Measurements from ENCODE around the gene PEX12.
"Not testable (repeated sequence)": the region's sequence is repeated elsewhere in the genome, so short reads cannot be mapped to it uniquely, and the experiment has no call there.

Gene PEX12

GRCh38 chr17:35578197-35578928 lies at the start of gene PEX12:
Gene PEX12 (minus strand): TSS chr17:35578571. CDS start chr17:35578021, 550 bp downstream.
- DNase-seq, result peak; percentile 90

- DNase-seq, result no peak
These were observed 49.0 kb upstream of the PEX12 start for GRCh38 chr17:35627417-35627816.

GRCh38 chr17:35621768-35622167 lies 43.4 kb upstream of the PEX12 start:
- no peak for DNase-seq

GRCh38 chr17:35618628-35619027 lies 40.3 kb upstream of the PEX12 start:
- DNase-seq, result no peak

GRCh38 chr17:35617505-35617904 lies 39.1 kb upstream of the PEX12 start:
- no peak for DNase-seq

- no peak for DNase-seq
These were observed 38.2 kb upstream of the PEX12 start for GRCh38 chr17:35616536-35616935.

- DNase-seq, result no peak
These were observed 36.4 kb upstream of the PEX12 start for GRCh38 chr17:35614810-35615209.

GRCh38 chr17:35612924-35613521 lies 34.7 kb upstream of the PEX12 start:
- DNase-seq, result peak; percentile 30

- DNase-seq, result not testable (repeated sequence)
These were observed 32.4 kb upstream of the PEX12 start for GRCh38 chr17:35610746-35611145.

GRCh38 chr17:35609831-35610230 lies 31.5 kb upstream of the PEX12 start:
- no peak for DNase-seq

- DNase-seq, result no peak
These were observed 29.0 kb upstream of the PEX12 start for GRCh38 chr17:35607239-35607847.

- DNase-seq, result no peak
These were observed 27.3 kb upstream of the PEX12 start for GRCh38 chr17:35605678-35606077.

GRCh38 chr17:35603674-35604073 lies 25.3 kb upstream of the PEX12 start:
- DNase-seq, result no peak

- no peak for DNase-seq
These were observed 19.2 kb upstream of the PEX12 start for GRCh38 chr17:35597604-35598003.

GRCh38 chr17:35596530-35597233 lies 18.3 kb upstream of the PEX12 start:
- DNase-seq, result no peak

- DNase-seq, result no peak
These were observed 17.7 kb upstream of the PEX12 start for GRCh38 chr17:35596072-35596471.

GRCh38 chr17:35588196-35588920 lies 10.0 kb upstream of the PEX12 start:
- DNase-seq, result peak; percentile 14

- DNase-seq, result peak; percentile 96
These were observed 8.9 kb upstream of the PEX12 start, which contains the start of gene AP2B1 for GRCh38 chr17:35587074-35587961. Gene AP2B1 (plus strand): TSS chr17:35587322. CDS start chr17:35594031, 6,709 bp downstream.

- DNase-seq, result peak; percentile 6
These were observed 8.2 kb upstream of the PEX12 start for GRCh38 chr17:35586569-35587073.

GRCh38 chr17:35584061-35584460 lies 5.7 kb upstream of the PEX12 start:
- DNase-seq, result no peak

GRCh38 chr17:35578929-35579432 lies 610 bp upstream of the PEX12 start:
- no peak for DNase-seq
